Neural cell (in vitro differentiated cells): ENCODE data around the gene VWF. TPM values are rescaled to one million over a fixed set of nuclear protein-coding genes. Genes with fewer than 3 reads are reported as not detected.

Experiments
- H2AFZ ChIP-seq: fragments of 200-600, 300-800 bp; sonication (generic), shearing (Covaris generic); 2 replicates; pipeline ENCODE4 v1.6.0; 2014; ENCODE audit warnings: low read depth, mild to moderate bottlenecking, antibody characterized with exemption, low read length, moderate library complexity
- H3F3A ChIP-seq: fragments of 200-600 bp; shearing (Covaris generic); 2 replicates; pipeline ENCODE4 v1.6.1; 2016; ENCODE audit warnings: mild to moderate bottlenecking, moderate library complexity, mixed read lengths, antibody characterized with exemption, low read length; ENCODE audit not compliant: insufficient read depth, poor library complexity, severe bottlenecking
- H3K27ac ChIP-seq: fragments of 200-600, 300-800 bp; sonication (generic), shearing (Covaris generic); 2 replicates; pipeline ENCODE4 v1.5.1; 2014; ENCODE audit warnings: mild to moderate bottlenecking, low read length, moderate library complexity
- H3K27me3 ChIP-seq: fragments of 300-800, 200-600 bp; sonication (generic), shearing (Covaris generic); 2 replicates; pipeline ENCODE4 v1.6.0; 2014; ENCODE audit warnings: mild to moderate bottlenecking, low read depth, low read length, moderate library complexity; ENCODE audit not compliant: insufficient read depth
- H3K36me3 ChIP-seq: fragments of 300-800, 200-600 bp; sonication (generic), shearing (Covaris generic); 2 replicates; pipeline ENCODE4 v1.5.1; 2014; ENCODE audit warnings: mild to moderate bottlenecking, antibody characterized with exemption, low read length, moderate library complexity; ENCODE audit not compliant: insufficient read depth
- H3K4me2 ChIP-seq: fragments of 300-800, 200-600 bp; sonication (generic), shearing (Covaris generic); 2 replicates; pipeline ENCODE4 v1.6.0; 2014; ENCODE audit warnings: mild to moderate bottlenecking, low read length
- H3K4me3 ChIP-seq: fragments of 300-800, 200-600 bp; sonication (generic), shearing (Covaris generic); 2 replicates; pipeline ENCODE4 v1.5.1; 2014; ENCODE audit warnings: mild to moderate bottlenecking, low read length, moderate library complexity
- H3K79me2 ChIP-seq: fragments of 200-600 bp; shearing (Covaris generic); replicated peaks from 2 replicates; pipeline ENCODE4 v1.6.0; 2014; ENCODE audit warnings: mild to moderate bottlenecking, low read length, moderate library complexity; ENCODE audit not compliant: insufficient read depth
- H3K9ac ChIP-seq: fragments of 300-800, 200-600 bp; sonication (generic), shearing (Covaris generic); 2 replicates; pipeline ENCODE4 v1.6.1; 2016; ENCODE audit warnings: mild to moderate bottlenecking, low read length, mixed read lengths
- H3K9me2 ChIP-seq: fragments of 200-600 bp; shearing (Covaris generic); 2 replicates; pipeline ENCODE4 v1.6.1; 2016; ENCODE audit warnings: mild to moderate bottlenecking, low read length, mixed read lengths; ENCODE audit not compliant: insufficient read depth
- H3K9me3 ChIP-seq: fragments of 200-600, 300-800 bp; sonication (generic), shearing (Covaris generic); 2 replicates; pipeline ENCODE4 v1.6.1; 2016; ENCODE audit warnings: mild to moderate bottlenecking, mixed run types, low read length, moderate library complexity, mixed read lengths
- H4K20me1 ChIP-seq: fragments of 200-600 bp; shearing (Covaris generic); 2 replicates; pipeline ENCODE4 v1.6.1; 2016; ENCODE audit warnings: mild to moderate bottlenecking, mixed run types; ENCODE audit not compliant: insufficient read depth
- CTCF ChIP-seq: fragments of 450-650 bp; IDR thresholded peaks from 2 replicates; pipeline ENCODE4 v1.5.1; 2014; ENCODE audit warnings: antibody characterized with exemption, mild to moderate bottlenecking, moderate library complexity; ENCODE audit not compliant: poor library complexity, severe bottlenecking
- EP300 ChIP-seq: fragments of 450-650 bp; conservative IDR thresholded peaks from 2 replicates; pipeline ENCODE4 v1.6.1; 2014; ENCODE audit warnings: antibody characterized with exemption, mild to moderate bottlenecking, moderate library complexity; ENCODE audit not compliant: poor library complexity, severe bottlenecking
- EZH2 ChIP-seq: fragments of 200-600, 300-800 bp; shearing (Covaris generic), sonication (generic); IDR thresholded peaks from 2 replicates; pipeline ENCODE4 v1.6.1; 2014; ENCODE audit warnings: antibody characterized with exemption, low read length, borderline replicate concordance, mild to moderate bottlenecking; ENCODE audit not compliant: insufficient read depth, poor library complexity, severe bottlenecking
- MXI1 ChIP-seq: fragments of 450-650 bp; conservative IDR thresholded peaks from 2 replicates; pipeline ENCODE4 v1.6.1; 2014; ENCODE audit warnings: antibody characterized with exemption, mild to moderate bottlenecking; ENCODE audit not compliant: poor library complexity, severe bottlenecking
- POLR2AphosphoS5 ChIP-seq: IDR thresholded peaks from 2 replicates; pipeline ENCODE4 v1.6.1; 2012
- RAD21 ChIP-seq: fragments of 450-650 bp; conservative IDR thresholded peaks from 2 replicates; pipeline ENCODE4 v1.6.1; 2014; ENCODE audit warnings: antibody characterized with exemption, mild to moderate bottlenecking, moderate library complexity
- REST ChIP-seq: IDR thresholded peaks from 2 replicates; pipeline ENCODE4 v1.6.1; 2012; ENCODE audit warnings: borderline replicate concordance
- SMC3 ChIP-seq: fragments of 450-650 bp; conservative IDR thresholded peaks from 2 replicates; pipeline ENCODE4 v1.6.1; 2014; ENCODE audit warnings: antibody characterized with exemption, mild to moderate bottlenecking, moderate library complexity; ENCODE audit not compliant: poor library complexity
- TAF1 ChIP-seq: IDR thresholded peaks from 2 replicates; pipeline ENCODE4 v1.6.1; 2012; ENCODE audit warnings: low read depth
- polyA plus RNA-seq: library from polyadenylated mRNA; depleted of rRNA; stranded (reverse); fragments of >200 nt; gene quantifications from 2 replicates; pipeline ENCODE4 v1.2.3, GENCODE V29; 2014

The VWF gene
- polyA plus RNA-seq, 1 donor from 2014 or later: not detected

- no peaks in the 10 kb centered on the region for H3K27me3 ChIP-seq
These were observed 2.3 kb downstream of the VWF start for GRCh38 chr12:6122201-6122600.

DNA sequence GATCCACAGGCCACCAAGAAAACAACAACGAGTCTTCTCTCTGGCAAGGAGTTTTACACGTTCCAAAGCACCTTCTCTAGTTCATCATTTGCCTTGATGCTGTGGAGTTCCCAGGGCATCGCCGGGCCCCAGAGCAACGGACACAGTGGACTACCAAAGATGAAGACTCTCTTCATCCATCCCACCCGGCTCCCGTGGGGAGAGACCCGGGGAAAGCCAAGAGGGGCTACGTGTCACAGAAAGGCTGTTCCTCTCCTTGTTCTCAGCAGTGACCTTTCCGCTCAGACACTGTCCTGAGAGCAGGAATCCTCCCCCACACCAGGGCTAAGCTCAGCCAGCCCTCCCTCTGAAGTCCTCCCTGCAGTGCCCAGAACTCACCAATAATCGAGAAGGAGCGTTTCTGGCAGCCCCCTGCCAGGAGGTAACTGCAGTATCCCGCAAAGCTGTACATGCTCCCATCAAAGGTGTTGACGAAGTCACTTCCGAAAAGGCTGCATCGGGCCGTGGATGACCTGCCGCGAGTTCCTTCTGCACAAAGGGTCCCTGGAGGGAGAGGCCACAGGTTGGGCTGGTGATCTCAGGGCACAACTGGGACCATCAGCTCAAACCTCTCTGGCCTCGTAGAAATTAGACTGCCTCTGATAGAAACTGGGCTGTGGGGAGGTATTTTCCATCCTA is 3.5 kb downstream of the VWF start:
- no peaks in the 10 kb centered on the region for H3K9me2 ChIP-seq
- no peak overlapping the region for H2AFZ ChIP-seq
- no peaks in the 10 kb centered on the region for H3F3A ChIP-seq
- no peaks in the 10 kb centered on the region for H3K27me3 ChIP-seq
- no peak overlapping the region for H3K4me2 ChIP-seq
- no peaks in the 10 kb centered on the region for H4K20me1 ChIP-seq
- H3K27ac ChIP-seq: no peak overlapping the region
- no peak overlapping the region for H3K4me3 ChIP-seq
- H3K79me2 ChIP-seq: no peaks in the 10 kb centered on the region
- no peak overlapping the region for H3K9ac ChIP-seq
- no peaks in the 10 kb centered on the region for H3K36me3 ChIP-seq
- no peaks in the 10 kb centered on the region for H3K9me3 ChIP-seq
- no peak for TF ChIP-seq SMC3
- no peak for TF ChIP-seq CTCF
- TF ChIP-seq REST: no peak
- no peak for TF ChIP-seq RAD21
- TF ChIP-seq EZH2: no peak

More at GRCh38 chr12:6122201-6122600, 2.3 kb downstream of the VWF start:
- H3K9ac ChIP-seq: no peak overlapping the region
- no peaks in the 10 kb centered on the region for H3K79me2 ChIP-seq
- no peaks in the 10 kb centered on the region for H3F3A ChIP-seq
- no peak overlapping the region for H3K4me2 ChIP-seq
- no peaks in the 10 kb centered on the region for H3K9me3 ChIP-seq
- no peaks in the 10 kb centered on the region for H4K20me1 ChIP-seq
- no peaks in the 10 kb centered on the region for H3K9me2 ChIP-seq
- no peaks in the 10 kb centered on the region for H3K36me3 ChIP-seq
- no peak overlapping the region for H3K27ac ChIP-seq
- no peak for TF ChIP-seq CTCF
- no peak for TF ChIP-seq REST
- TF ChIP-seq EP300: no peak
- no peak for TF ChIP-seq POLR2AphosphoS5
- TF ChIP-seq EZH2: no peak
- no peak for TF ChIP-seq TAF1
- TF ChIP-seq SMC3: no peak
- TF ChIP-seq MXI1: no peak
- no peak for TF ChIP-seq RAD21
- no peak overlapping the region for H3K4me3 ChIP-seq
- no peak overlapping the region for H2AFZ ChIP-seq
